CD4-positive, alpha-beta T cell treated with Interleukin-17A for 4 hours (primary cell): ENCODE data around the gene MIS18BP1.
"Not testable (repeated sequence)": the region's sequence is repeated elsewhere in the genome, so short reads cannot be mapped to it uniquely, and the experiment has no call there.

Experiments used
- DNase-seq: peaks from one replicate; pipeline ENCODE4 v3.0.0-alpha.2; 2020; ENCODE audit warnings: mixed read lengths

MIS18BP1 gene

DNA sequence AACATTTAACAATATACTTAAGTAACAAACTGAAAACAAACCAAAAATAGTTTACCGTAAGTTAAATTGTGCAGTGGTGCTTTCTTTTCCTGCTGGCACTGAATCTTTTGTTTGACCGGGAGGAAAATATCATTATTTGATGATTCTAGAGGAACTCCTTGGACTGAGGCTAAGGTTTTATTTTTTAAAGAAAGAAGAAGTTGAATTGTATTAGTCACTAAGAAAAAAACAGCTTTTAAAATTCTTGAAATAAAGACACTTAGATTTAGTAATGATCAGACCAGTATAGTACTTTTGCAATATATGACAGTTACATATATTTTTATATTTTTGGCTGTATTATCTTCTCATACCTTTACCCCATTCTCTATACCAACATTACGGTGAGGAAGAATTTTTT is 10.3 kb downstream of the MIS18BP1 start:
- DNase-seq: no peak

- no peak for DNase-seq
Observed at GRCh38 chr14:45238988-45239387, 14.0 kb downstream of the MIS18BP1 start.

- DNase-seq: no peak
Observed at GRCh38 chr14:45227566-45227965, 25.4 kb downstream of the MIS18BP1 start.

DNA sequence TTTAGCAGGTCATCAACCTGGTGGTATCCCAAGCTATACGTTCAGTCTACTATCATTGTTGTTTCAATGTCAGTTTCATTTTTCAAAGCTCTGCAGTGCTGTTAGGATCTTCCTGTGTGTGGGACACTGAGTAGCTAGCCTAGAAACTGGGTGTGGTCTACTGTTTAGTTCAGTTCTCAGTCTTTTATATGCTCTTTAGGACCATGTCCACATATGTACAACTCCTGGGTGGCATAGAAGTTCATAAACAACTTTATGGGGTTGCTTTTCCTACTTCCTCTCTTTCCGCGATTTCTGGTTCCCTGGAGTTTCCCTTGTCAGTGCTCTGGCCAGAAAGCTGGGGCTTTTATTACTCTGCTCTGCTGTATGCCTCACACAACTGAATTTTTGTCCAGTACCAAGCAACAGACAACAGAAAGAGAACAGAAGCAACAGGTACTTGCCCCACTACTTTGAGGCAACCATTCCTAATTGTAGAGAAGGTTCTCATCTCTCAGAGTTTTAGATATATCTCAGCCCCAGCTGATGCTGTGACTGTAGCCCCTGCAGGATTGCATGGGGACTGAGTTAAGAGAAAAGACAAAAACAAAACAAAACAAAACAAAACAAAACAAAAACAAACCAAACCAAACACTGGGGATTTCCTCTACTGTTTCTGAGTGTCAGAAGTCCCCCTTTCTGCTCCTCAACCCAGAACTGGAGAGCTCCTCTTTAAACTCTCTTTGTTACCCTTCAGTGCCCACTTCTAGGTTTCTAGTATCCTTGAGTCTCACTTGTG is 30.3 kb downstream of the MIS18BP1 start:
- DNase-seq: no peak

DNA sequence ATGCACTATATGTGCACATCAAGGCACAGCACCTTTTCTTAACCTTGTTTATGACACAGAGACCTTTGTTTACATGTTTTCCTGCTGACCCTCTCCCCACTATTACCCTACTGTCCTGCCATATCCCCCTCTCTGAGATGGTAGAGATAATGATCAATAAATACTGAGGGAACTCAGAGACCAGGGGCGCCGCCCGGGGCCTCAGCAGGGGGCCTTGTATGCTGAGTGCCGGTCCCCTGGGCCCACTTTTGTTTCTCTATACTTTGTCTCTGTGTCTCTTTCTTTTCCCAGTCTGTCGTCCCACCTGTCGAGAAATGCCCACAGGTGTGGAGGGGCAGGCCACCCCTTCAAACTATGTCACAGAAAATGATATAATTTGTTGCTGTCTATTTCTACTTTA is 38.7 kb downstream of the MIS18BP1 start:
- not testable (repeated sequence) for DNase-seq

GRCh38 chr14:45213716-45214115 is 39.3 kb downstream of the MIS18BP1 start:
- DNase-seq: not testable (repeated sequence)

DNA sequence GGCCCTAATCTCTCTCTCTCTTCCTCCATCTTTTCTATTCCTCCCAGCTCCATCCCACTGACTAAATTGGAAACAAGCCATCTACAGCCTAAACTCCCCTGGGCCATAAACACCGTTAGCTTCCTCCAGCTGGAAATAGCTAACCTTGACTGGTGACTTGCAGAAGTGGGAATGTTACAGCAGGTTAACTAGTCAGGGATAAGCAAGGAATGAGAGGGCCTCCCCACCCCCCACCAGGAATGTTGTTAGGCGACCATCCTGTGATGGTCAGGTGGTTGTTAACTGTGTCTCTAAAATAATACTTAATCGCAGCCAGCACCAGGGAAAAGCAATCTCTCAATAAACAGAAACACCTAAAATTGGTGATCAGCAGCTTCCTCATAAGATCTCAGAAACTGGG is 40.8 kb downstream of the MIS18BP1 start:
- no peak for DNase-seq

DNA sequence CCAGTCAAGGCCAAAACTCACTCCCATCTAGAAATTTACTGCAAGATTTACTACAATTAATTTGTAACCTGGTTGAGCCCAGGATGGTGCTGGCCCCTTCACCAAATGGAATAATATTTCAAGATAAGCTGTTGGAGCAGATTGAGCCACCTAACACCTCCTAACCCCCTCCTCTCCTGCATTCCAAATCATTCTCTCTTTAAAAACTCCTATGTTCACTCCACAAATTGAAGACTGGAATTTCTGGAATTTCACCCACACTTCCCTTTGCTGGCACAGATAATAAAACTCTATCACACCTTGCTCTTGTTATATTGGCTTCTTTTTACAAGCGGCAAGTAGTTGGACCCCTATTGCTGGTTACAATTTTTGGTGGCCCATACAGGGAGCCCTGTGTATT is 41.7 kb downstream of the MIS18BP1 start:
- no peak for DNase-seq

DNA sequence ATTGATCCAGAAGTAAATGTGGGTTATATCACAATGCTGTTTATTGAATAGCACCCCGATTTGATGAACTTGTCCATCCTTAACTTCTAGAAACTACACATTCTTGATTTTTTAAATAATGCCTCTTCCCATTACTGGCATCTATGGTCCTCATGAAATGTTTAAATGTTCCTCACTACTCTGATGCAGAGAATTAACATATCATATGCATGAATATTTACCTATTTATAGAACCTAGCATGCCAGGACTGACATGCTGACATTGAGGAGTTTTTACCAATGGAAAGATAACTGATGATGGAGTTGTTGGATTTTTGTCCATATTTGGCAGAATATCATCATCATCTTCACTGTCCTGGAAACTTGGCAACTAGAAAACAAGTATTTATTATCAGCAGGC is 42.8 kb downstream of the MIS18BP1 start:
- DNase-seq: no peak

DNA sequence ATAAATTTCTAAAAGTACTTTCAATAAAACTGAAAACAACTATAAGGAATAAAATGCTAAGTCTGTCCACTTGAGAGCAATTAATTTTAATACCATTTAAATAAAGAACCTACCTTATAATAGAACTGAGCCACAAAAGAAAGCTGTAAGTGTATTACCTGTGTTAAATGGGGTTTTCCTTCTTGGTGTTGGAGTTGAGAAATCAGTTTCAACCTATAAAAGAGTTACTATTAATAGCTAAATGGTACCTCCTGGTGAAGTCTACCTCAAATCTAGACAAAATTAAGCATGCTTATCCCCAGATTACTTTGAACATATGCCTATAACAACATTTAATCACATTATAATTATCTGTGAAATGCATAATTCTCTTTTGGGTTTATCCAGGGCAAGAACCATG is 48.8 kb downstream of the MIS18BP1 start:
- no peak for DNase-seq

DNA sequence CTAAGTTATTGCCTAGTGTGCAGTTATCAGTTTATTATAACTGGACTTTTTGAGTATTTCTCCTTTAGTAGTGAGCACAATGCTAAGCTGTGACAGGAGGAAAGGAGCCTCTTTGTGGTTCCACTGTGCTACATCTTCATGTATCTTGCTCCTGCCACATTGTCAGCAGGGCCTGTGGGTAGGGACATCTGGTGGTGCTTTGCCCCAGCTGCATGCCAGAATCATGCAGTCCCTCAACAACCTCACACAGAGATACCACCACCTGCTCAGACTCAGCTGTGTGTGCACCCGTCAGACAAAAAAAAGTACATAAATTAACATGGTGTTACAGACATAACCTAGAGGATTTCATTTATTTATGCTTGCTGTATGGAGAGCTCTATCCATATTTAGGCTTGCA is 51.1 kb downstream of the MIS18BP1 start:
- DNase-seq: peak; percentile 3

- DNase-seq: no peak
Observed at GRCh38 chr14:45199230-45199629, 53.8 kb downstream of the MIS18BP1 start.

GRCh38 chr14:45198551-45198950 is 54.5 kb downstream of the MIS18BP1 start:
- no peak for DNase-seq

GRCh38 chr14:45194964-45195363 is 58.0 kb downstream of the MIS18BP1 start:
- no peak for DNase-seq

DNA sequence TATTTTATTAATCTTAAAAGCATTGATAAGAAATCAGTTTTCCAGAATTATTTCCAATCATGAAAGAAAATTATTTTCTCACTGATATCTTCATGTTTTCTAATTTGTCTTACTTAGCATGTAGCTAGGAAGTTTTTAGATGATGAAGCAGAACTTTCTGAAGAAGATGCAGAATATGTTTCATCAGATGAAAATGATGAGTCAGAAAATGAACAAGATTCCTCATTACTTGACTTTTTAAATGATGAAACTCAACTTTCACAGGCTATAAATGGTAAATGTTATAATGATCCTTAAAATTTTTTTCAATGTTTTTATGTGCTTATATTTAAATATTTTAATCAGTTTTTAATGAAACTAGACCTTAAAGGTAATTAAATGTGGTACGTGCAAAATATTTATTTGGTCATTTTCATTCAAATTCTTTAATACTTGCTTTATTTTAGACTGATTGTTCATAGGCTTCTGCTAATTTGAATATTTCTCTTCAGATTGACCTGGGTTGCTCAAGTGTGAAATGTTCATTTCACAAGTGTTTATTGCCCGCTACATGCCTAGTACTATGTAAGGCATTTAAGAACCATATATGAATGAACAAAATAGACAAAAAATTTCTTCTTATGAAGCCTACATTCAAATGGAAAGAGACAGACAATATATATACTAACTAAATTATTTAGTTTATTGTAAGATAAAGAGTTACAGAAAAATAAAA is 67.7 kb downstream of the MIS18BP1 start:
- no peak for DNase-seq

GRCh38 chr14:45181806-45182205 is 71.2 kb downstream of the MIS18BP1 start:
- no peak for DNase-seq

- DNase-seq: no peak
Observed at GRCh38 chr14:45181329-45181728, 71.7 kb downstream of the MIS18BP1 start.

GRCh38 chr14:45177076-45177475 is 75.9 kb downstream of the MIS18BP1 start:
- DNase-seq: no peak

- no peak for DNase-seq
Observed at GRCh38 chr14:45169906-45170305, 83.1 kb downstream of the MIS18BP1 start.

DNA sequence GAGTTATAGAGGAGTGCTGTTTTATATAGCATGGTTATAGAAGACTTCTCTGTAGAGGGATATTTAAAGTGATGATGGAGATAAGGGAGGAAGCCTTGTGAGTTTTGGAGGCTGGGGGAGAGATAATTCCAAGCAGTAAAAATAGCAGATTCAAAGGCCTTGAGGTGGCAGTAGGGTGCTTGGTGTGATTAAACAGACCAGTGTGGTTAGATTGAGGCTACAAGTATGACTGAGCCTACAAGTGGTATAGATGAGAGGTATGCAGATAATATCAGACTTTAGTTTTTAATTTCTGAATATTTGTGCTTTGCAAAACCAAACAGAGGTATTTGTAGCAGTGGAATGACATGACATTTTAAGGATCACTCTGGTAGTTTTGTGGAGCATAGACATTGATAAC is 96.9 kb downstream of the MIS18BP1 start:
- no peak for DNase-seq
